ENCODE data around the gene CCDC93.
A peak's percentile ranks its signal among the peaks of the same experiment; 100 is the strongest.
"Not testable (repeated sequence)": the region's sequence is repeated elsewhere in the genome, so short reads cannot be mapped to it uniquely, and the experiment has no call there.

The CCDC93 gene

GRCh38 chr2:118021356-118021755, 7.5 kb upstream of the CCDC93 start:
- no peak for DNase-seq (ENCODE audit: low spot score in 2 of 2)
- ATAC-seq (ENCODE audit: low read depth) = no peak
- Mint-ChIP-seq H3K27me3 (peaks cover 8% of the 10 kb centered on the region), H3K27ac (no peak overlapping the region), H3K36me3 (no peaks in the 10 kb centered on the region), H3K9me3 (no peaks in the 10 kb centered on the region), H3K4me1 (no peaks in the 10 kb centered on the region), H3K4me3 (no peak overlapping the region)

GRCh38 chr2:118019821-118020220, 6.0 kb upstream of the CCDC93 start:
- Mint-ChIP-seq H3K4me1 (peaks cover 3% of the 10 kb centered on the region), H3K27me3 (peaks cover 8% of the 10 kb centered on the region), H3K4me3 (no peak overlapping the region), H3K36me3 (no peaks in the 10 kb centered on the region), H3K27ac (no peak overlapping the region), H3K9me3 (no peaks in the 10 kb centered on the region)
- DNase-seq (ENCODE audit: low spot score in 2 of 2) (no peak), ATAC-seq (ENCODE audit: low read depth) (no peak)

- Mint-ChIP-seq H3K27ac (no peak overlapping the region), H3K27me3 (peaks cover 8% of the 10 kb centered on the region), H3K4me3 (no peak overlapping the region), H3K9me3 (no peaks in the 10 kb centered on the region), H3K4me1 (peaks cover 16% of the 10 kb centered on the region), H3K36me3 (no peaks in the 10 kb centered on the region)
- ATAC-seq (ENCODE audit: low read depth) (no peak), DNase-seq (ENCODE audit: low spot score in 2 of 2) (no peak)
These were observed 3.0 kb upstream of the CCDC93 start for GRCh38 chr2:118016911-118017310.

- not testable (repeated sequence) for H3K27ac Mint-ChIP-seq; H3K4me3 Mint-ChIP-seq; DNase-seq (ENCODE audit: low spot score in 2 of 2); H3K36me3 Mint-ChIP-seq; ATAC-seq (ENCODE audit: low read depth); H3K27me3 Mint-ChIP-seq; H3K9me3 Mint-ChIP-seq
- peaks cover 20% of the 10 kb centered on the region for H3K4me1 Mint-ChIP-seq
These were observed 1.9 kb upstream of the CCDC93 start for GRCh38 chr2:118015761-118016160.

GRCh38 chr2:118014492-118014824, 588 bp upstream of the CCDC93 start:
- no peaks in the 10 kb centered on the region for H3K9me3 Mint-ChIP-seq
- H3K4me1 Mint-ChIP-seq = peaks cover 26% of the 10 kb centered on the region
- ATAC-seq (ENCODE audit: low read depth) = no peak
- peaks cover 4% of the 10 kb centered on the region for H3K27me3 Mint-ChIP-seq
- peak in 1 of 2 donors; percentile 20 for DNase-seq (ENCODE audit: low spot score in 2 of 2)
- H3K4me3 Mint-ChIP-seq = peak overlapping the region; percentile 94
- peak overlapping the region; percentile 95 for H3K27ac Mint-ChIP-seq
- no peaks in the 10 kb centered on the region for H3K36me3 Mint-ChIP-seq

- Mint-ChIP-seq H3K4me3 (peak overlapping the region; percentile 94), H3K27me3 (peaks cover 4% of the 10 kb centered on the region), H3K27ac (peak overlapping the region; percentile 95), H3K36me3 (no peaks in the 10 kb centered on the region), H3K9me3 (no peaks in the 10 kb centered on the region), H3K4me1 (peaks cover 26% of the 10 kb centered on the region)
- ATAC-seq (ENCODE audit: low read depth) (peak; percentile 28), DNase-seq (ENCODE audit: low spot score in 2 of 2) (peak in 1 of 2 donors; percentile 33)
These were observed 598 bp downstream of the CCDC93 start for GRCh38 chr2:118013221-118013723.

GRCh38 chr2:118012778-118013177, 1.1 kb downstream of the CCDC93 start:
- DNase-seq (ENCODE audit: low spot score in 2 of 2) = no peak

GRCh38 chr2:118010473-118010872, 3.4 kb downstream of the CCDC93 start:
- no peak overlapping the region for H3K4me3 Mint-ChIP-seq
- ATAC-seq (ENCODE audit: low read depth) (no peak), DNase-seq (ENCODE audit: low spot score in 2 of 2) (no peak)
- peaks cover 24% of the 10 kb centered on the region for H3K4me1 Mint-ChIP-seq
- peak overlapping the region; percentile 5 for H3K27ac Mint-ChIP-seq
- H3K27me3 Mint-ChIP-seq = no peaks in the 10 kb centered on the region
- H3K36me3 Mint-ChIP-seq = peaks cover 10% of the 10 kb centered on the region
- no peaks in the 10 kb centered on the region for H3K9me3 Mint-ChIP-seq

More at GRCh38 chr2:118012778-118013177, 1.1 kb downstream of the CCDC93 start:
- Mint-ChIP-seq H3K36me3 (peaks cover 2% of the 10 kb centered on the region), H3K4me3 (peak overlapping the region; percentile 94), H3K27ac (peak overlapping the region; percentile 95), H3K9me3 (no peaks in the 10 kb centered on the region), H3K4me1 (peaks cover 26% of the 10 kb centered on the region), H3K27me3 (peaks cover 4% of the 10 kb centered on the region)
- no peak for ATAC-seq (ENCODE audit: low read depth)

GRCh38 chr2:118006861-118007260, 7.0 kb downstream of the CCDC93 start:
- H3K4me3 Mint-ChIP-seq = no peak overlapping the region
- H3K27me3 Mint-ChIP-seq = no peaks in the 10 kb centered on the region
- peaks cover 17% of the 10 kb centered on the region for H3K36me3 Mint-ChIP-seq
- peak overlapping the region; percentile 14 for H3K27ac Mint-ChIP-seq
- DNase-seq (ENCODE audit: low spot score in 2 of 2) (no peak), ATAC-seq (ENCODE audit: low read depth) (no peak)
- H3K9me3 Mint-ChIP-seq = no peaks in the 10 kb centered on the region
- peaks cover 19% of the 10 kb centered on the region for H3K4me1 Mint-ChIP-seq

GRCh38 chr2:118006326-118006725, 7.5 kb downstream of the CCDC93 start:
- DNase-seq (ENCODE audit: low spot score in 2 of 2) = no peak
- Mint-ChIP-seq H3K27ac (peak overlapping the region; percentile 14), H3K27me3 (no peaks in the 10 kb centered on the region), H3K9me3 (no peaks in the 10 kb centered on the region), H3K4me3 (no peak overlapping the region), H3K4me1 (peaks cover 15% of the 10 kb centered on the region), H3K36me3 (peaks cover 21% of the 10 kb centered on the region)
- ATAC-seq (ENCODE audit: low read depth) = no peak

- DNase-seq (ENCODE audit: low spot score in 2 of 2) = peak; percentile 62 to 72
- peak; percentile 99 for ATAC-seq (ENCODE audit: low read depth)
- H3K4me1 Mint-ChIP-seq = peaks cover 13% of the 10 kb centered on the region
- H3K27ac Mint-ChIP-seq = peak overlapping the region; percentile 86
- H3K4me3 Mint-ChIP-seq = no peak overlapping the region
- H3K36me3 Mint-ChIP-seq = peaks cover 31% of the 10 kb centered on the region
- H3K9me3 Mint-ChIP-seq = no peaks in the 10 kb centered on the region
- no peaks in the 10 kb centered on the region for H3K27me3 Mint-ChIP-seq
These were observed 10.5 kb downstream of the CCDC93 start for GRCh38 chr2:118003396-118003824.

- peaks cover 39% of the 10 kb centered on the region for H3K36me3 Mint-ChIP-seq
- H3K4me3 Mint-ChIP-seq = no peak overlapping the region
- no peaks in the 10 kb centered on the region for H3K27me3 Mint-ChIP-seq
- H3K4me1 Mint-ChIP-seq = peaks cover 13% of the 10 kb centered on the region
- peak overlapping the region; percentile 4 for H3K27ac Mint-ChIP-seq
- DNase-seq (ENCODE audit: low spot score in 2 of 2) = no peak
- no peaks in the 10 kb centered on the region for H3K9me3 Mint-ChIP-seq
- no peak for ATAC-seq (ENCODE audit: low read depth)
These were observed 13.8 kb downstream of the CCDC93 start for GRCh38 chr2:118000041-118000440.

GRCh38 chr2:117997872-117998454, 15.9 kb downstream of the CCDC93 start:
- DNase-seq (ENCODE audit: low spot score in 2 of 2) = no peak
- no peak for ATAC-seq (ENCODE audit: low read depth)
- Mint-ChIP-seq H3K27ac (peak overlapping the region; percentile 82), H3K36me3 (peaks cover 41% of the 10 kb centered on the region), H3K4me1 (peaks cover 4% of the 10 kb centered on the region), H3K9me3 (no peaks in the 10 kb centered on the region), H3K4me3 (no peak overlapping the region), H3K27me3 (no peaks in the 10 kb centered on the region)

- H3K4me1 Mint-ChIP-seq = peaks cover 4% of the 10 kb centered on the region
- peak overlapping the region; percentile 62 for H3K27ac Mint-ChIP-seq
- H3K27me3 Mint-ChIP-seq = no peaks in the 10 kb centered on the region
- no peak overlapping the region for H3K4me3 Mint-ChIP-seq
- no peaks in the 10 kb centered on the region for H3K9me3 Mint-ChIP-seq
- DNase-seq (ENCODE audit: low spot score in 2 of 2) (no peak), ATAC-seq (ENCODE audit: low read depth) (no peak)
- H3K36me3 Mint-ChIP-seq = peaks cover 42% of the 10 kb centered on the region
These were observed 17.3 kb downstream of the CCDC93 start for GRCh38 chr2:117996525-117996924.

GRCh38 chr2:117994729-117995128, 19.1 kb downstream of the CCDC93 start:
- Mint-ChIP-seq H3K27ac (no peak overlapping the region), H3K9me3 (no peaks in the 10 kb centered on the region), H3K4me3 (no peak overlapping the region), H3K27me3 (no peaks in the 10 kb centered on the region), H3K4me1 (peaks cover 2% of the 10 kb centered on the region), H3K36me3 (peaks cover 45% of the 10 kb centered on the region)
- DNase-seq (ENCODE audit: low spot score in 2 of 2) = no peak
- no peak for ATAC-seq (ENCODE audit: low read depth)
